HG03060 (cell line): ENCODE data around the gene ZNF804B.

ENCODE experiments used
- ATAC-seq: cut with Tn5 transposase; IDR thresholded peaks from one replicate; pipeline ENCODE4 v1.9.1; 2021; ENCODE audit warnings: low read depth, moderate number of reproducible peaks; ENCODE audit not compliant: unreplicated experiment

Gene ZNF804B

DNA sequence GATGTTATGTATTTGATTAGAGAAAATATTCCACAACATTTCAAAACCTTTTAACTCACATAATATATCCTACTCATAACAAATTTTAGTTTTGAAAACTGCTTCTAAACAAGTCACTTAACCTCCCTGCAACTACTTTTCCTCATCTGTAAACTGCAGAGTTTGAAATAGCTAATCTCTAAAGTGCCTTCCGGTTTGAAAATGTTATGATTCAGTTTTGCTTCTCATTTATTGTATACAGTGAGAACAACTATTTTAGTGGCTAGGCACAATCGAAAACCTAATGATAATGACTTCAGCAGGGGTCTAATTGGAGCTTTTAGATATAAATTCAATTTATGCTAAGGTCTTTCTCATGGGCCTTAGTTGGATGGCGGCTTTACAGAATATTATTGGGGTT, 66.7 kb downstream of the ZNF804B start:
- ATAC-seq = no peak

DNA sequence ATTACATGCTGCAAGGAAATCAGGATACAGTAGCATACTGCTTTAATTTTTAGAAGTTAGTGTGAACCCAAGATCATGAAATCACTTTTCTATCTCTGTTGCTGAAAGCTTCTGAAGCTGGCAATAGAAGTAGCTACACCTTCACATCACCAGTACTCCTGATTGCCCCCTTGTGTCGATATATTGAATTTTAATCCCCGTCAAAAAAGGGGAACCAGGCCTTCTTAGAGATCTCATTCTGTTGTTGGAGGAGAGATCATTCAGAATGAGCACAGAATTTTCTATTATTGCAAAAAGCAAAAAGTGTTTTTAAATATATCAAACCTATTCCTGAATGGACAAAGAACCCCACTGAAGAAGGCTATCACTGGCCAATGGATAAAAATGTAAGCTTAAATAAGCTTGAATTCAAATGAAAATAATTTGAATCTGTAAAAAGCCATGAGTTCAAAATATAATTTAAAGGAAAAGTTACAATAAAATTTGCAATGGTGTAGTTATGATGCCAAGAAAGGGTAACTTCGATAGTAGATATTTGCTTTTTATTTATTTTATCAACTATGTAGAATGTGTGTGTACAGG, 75.7 kb downstream of the ZNF804B start:
- peak; percentile 81 for ATAC-seq

DNA sequence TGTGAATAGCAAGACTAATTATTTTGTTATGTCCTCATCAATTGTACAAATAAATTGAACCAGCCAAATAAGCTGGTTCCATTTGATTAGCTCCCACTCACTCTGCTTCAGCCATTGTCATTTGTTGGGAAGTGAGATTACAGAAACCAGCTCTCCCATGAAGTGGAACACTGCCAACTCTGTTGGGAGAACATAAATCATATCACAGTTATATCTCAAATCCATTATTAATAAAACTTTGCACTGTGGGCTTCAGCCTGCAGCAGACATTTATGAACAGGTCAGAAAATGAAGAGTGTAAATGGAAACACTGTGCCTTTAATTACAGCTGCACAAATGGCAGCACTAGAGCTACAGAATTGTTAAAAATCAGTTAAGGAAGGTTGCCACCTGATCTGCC, 82.7 kb downstream of the ZNF804B start:
- ATAC-seq = no peak

DNA sequence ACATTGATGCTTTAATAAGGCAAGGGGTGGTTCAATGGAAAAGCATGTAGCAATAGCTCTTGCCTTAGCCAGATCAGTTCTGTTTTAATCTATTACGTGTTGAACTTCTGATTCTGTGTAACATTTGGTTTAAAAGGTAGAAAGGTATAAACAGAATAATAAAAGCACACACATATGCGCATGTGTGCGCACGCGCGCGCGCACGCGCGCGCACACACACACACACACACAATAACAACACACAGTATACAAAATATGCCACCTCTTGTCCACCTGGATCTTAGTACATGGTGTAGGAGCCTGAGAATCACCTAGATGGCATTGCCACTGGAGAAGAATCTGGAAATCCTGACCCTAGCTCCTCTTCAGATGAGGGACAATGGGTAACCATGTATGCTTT, 85.6 kb downstream of the ZNF804B start:
- no peak for ATAC-seq

DNA sequence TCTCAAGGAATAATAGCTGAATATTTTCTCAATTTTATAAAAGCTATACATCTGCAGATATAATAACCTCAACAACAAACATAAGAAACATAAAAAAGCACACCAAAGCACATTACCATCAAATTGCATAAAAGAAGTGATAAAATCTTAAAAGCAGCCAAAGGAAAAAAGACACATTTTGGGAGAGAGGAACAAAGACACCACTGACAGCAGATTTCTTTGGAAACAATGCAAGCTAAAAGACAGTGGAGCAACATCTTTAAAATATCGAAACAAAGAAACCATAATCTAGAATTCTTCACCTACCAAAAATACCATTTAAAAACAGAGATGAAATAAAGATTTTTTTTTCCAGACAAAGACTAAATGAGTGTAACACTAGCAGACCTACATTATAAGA, 91.7 kb downstream of the ZNF804B start:
- ATAC-seq = no peak

DNA sequence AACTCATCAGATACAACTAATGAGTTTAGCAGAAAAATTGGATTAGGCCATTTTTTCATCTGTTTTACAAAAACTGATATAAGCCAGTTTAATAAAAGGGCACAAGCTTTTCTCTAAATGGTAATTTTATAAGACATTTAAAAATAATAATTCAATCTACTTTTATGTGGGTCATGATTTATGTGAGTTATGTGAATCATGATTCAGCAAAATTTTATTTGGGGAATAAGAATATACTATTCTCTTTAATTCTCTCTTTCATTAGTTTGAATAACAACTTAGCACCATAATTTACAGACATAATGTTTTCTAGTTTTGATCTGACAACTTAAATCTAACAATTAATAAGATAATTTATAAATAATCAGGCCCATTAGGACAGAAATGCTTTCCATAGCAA, 99.8 kb downstream of the ZNF804B start:
- ATAC-seq = no peak

DNA sequence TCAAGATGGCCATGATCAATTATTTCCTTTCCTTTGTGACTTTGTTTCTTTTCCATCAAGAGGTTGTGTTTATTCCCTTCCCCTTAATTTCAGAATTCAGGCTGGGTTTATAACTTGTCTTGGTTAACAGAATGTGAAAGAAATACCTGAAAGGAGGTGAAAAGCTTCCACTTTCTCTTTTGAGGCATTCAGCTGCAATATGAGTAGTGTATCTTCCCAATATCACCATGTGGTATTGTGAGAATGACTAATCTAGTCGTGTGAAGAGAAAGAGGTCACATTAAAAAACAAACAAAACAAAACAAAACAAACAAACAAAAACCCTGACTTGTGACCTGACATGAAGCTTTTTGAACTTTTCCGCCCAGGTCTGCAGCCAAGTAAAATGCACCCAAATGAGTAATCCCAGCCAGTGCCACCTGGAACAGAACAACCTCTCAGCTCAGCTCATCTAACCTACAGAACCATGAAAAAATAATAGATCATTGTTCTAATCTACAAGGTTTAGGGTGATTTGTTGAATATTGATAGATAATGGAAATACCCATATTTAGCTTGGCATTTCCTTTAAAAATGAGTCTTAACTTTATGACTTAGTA, 106.9 kb downstream of the ZNF804B start:
- no peak for ATAC-seq

DNA sequence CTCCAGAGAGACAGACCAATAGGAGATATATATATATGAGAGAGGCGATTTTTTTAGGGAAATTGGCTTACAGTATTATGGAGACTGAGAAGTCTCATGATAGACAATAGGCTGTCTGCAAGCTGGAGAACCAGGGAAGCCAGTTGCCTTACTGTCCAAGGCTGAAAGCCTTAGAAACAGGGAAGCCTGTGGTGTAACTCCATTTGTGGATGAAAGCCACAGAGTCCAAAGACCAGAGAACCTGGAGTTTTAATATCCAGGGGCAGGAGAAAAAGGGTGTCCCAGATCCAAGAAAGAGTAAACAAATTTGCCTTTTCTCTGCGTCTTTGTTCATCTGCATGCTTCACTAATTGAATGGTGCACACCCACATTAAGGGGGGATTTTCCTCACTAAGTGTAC, 107.7 kb downstream of the ZNF804B start:
- no peak for ATAC-seq

DNA sequence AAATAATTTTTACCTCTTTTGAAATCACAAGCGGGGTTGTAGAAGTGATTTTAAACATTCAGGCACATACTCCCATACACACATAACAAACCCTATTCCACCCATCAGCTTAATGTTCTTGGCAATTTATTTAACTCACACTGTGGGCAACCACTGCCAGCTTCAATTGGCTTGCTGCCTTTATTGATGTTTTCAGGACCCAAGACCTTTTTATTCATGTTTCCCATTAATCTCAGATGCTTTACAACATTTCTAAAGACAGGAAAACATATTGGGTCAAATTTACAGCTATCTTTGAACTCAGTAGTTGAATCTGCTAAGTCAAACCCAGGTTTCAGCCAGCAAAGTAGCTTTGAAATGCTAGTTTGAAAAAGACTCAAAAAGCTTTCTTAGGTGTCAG, 109.0 kb downstream of the ZNF804B start:
- no peak for ATAC-seq

DNA sequence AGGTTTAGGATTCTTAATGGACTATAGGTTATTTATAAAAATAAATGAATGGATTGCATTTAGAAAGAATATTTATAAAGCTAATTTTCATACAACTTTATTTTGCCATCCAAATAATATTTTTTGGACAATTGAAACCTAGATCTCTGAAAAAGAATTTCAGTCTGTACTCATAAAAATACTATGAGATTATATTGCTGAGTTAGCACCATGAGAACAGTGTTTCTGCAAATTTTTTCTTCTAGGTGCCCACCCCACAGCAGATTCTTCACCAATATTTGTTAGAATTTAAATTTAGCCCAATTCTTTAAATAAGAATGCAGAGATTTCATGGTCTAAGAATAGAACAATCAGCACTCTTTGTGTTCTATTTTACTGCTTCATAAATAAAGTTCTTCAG, 121.6 kb downstream of the ZNF804B start:
- no peak for ATAC-seq

DNA sequence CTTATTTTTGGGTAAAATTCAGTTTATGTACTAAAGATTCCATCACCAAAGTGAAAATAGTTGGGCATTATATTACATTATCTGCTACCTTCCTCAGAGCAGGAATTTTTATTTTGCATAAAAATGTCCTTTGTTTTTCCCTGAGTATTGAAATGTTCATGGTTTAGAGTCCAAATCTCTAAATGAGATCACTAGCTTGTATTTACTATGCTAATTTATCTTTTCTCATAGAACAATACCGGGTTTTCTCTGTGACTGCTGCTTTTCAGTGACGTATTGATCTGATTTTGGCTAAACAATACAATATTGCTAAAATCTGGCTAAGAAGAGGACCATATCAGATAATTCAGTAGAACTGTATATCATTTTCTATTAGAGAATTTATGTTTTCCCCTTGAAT, 125.6 kb downstream of the ZNF804B start:
- ATAC-seq = no peak

DNA sequence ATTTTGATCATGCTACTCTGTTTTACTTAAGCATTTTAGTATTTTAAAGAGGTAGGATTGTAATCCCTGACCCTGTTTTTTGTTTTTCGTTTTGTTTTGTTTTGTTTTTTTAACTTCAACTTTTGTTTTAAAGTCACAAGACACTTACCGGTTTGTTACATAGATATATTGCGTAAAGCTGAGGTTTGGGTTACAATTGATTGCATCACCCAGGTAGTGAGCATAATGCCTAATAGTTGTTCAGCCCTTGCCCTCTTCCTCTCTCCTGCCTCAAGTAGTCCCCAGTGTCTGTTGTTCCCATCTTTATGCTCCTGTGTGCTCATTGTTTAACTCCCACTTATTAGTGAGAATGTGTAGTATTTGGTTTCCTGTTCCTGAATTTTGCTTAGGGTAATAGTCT, 129.2 kb downstream of the ZNF804B start:
- no peak for ATAC-seq

DNA sequence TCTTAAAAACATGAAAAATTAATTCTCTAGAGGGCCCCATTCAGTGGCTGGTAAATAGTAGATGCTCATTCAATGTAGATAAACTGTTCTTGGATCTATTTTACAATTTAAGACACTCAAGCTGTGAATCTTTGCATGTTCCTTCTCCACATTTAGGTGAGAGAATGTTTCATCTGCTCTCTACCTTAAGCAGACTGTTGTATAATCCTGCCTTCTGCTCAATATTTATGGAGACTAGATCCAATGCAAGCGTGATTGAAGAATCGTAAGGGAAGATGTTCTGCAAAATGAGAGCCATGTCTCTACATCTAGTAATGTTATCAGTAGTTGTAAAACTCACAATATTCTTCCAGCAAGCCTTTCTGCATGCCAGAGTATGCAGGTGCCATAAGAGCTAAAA, 151.0 kb downstream of the ZNF804B start:
- no peak for ATAC-seq

DNA sequence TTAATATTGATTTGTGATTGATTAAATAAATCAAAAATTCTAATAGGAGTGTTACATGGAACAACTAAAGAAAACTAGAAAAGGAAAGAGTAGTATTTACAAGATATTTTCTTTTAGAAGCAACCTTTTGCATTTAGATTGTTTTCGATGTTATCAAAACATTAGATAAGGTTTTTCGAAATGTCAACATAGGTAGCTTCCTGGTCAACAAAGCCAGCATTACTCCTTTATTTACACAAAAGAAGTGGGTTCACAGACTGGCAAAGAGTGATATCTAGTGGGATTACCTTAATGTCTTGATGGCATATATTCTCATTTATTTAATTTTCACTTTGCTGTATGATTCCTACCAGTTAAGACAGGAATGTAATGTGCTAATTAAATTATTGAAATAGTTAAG, 153.4 kb downstream of the ZNF804B start:
- ATAC-seq = no peak

DNA sequence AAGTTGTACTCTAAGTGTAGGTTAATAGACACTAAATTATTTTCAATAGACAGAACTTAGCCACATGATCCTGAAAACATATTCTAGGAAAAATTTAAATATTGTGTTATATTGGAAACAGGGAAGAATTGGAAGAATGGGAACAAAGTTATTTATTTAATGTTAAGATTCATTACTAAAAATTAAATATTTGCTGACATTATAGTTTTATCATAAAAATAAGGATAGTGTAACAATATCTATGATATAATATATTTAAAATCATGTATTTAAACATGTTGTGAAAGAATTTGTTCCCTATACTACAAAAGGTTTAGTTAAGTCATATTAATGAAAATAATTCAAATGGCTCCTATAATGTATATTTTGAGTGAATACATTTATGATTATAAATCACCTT, 156.1 kb downstream of the ZNF804B start:
- no peak for ATAC-seq

DNA sequence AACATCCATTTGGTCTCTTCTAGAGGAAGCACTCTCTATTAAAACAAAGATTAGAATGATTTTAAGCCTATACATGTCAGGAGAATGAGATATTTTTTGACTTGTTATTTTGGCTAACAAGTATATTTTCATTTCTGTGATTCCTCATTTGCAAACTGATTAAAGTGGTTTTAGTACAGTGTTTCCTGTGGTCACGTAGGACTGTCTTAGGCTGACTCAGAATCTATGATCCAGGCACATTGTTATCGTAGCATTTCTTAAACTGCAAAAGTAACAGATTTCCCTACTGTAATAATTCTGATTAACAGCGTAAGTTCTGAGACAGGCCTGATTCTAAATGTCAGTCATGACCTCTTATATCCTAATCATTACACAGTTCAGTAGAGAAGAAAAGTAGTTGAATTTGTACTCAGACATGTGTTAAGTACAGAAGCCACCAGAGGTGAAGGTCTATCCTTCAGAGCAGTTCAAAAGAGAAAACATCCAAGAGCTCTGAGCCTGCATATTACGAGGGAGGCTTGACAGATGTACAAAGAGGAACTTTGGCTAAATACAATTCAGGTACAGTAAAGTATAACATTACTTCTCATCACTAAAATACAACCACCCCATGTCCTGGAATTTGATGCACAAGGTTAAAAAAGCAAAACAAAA, 160.1 kb downstream of the ZNF804B start:
- no peak for ATAC-seq

DNA sequence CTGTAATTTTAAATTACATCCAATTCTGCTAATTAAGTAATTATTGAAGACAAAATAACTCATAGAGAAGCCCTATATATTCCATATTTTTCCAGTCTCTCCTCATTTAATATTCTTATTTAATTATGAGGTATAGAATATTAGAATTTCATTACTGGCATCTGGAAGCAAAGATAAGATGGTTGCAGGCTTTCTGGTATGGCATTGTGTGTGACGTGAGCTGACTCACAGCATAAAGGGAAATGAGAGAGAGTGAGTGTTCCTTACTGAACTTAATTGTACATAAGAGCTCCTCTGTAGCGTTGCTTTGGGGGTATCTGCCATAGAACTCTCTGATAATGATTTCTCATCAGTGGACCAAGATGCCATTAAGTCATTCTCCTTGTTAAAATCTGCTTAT, 163.4 kb downstream of the ZNF804B start:
- ATAC-seq = no peak

DNA sequence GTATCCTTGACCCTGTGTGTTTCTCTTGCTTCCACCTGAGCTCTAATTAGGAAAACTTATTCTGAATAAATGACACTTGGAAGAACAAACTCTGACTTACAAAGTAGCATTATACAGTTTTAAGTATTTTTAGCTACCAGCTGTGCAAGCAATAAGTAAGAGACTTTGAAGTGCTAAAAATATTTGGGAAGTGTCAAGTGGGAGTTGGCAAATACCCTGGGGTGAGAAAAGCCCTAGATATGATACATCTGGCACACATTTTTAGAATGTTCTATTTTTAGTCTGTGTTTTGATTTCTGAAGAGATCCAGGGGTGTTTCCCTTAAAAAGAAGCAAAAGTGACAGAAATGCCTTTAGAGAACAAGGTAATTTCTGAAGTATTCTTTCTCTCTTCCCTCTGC, 168.8 kb downstream of the ZNF804B start:
- no peak for ATAC-seq

DNA sequence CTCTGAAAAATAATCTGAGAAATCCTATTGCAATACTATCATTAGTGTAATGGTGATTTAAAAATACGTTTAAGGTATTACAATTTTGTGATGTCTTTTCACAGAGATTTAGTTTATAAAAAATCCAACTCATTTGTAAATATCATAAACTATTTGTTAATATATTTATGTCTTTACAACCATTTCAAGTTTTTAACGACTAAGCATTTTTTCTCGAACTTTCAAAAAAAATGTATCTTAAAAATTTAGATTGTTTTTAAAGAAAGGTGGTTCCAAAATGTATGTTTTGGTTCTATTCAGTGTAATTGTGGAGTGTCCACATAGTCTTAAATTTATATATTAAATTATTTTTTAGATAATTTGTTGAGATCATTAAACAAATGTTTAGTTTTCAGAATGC, 170.2 kb downstream of the ZNF804B start:
- ATAC-seq = no peak

DNA sequence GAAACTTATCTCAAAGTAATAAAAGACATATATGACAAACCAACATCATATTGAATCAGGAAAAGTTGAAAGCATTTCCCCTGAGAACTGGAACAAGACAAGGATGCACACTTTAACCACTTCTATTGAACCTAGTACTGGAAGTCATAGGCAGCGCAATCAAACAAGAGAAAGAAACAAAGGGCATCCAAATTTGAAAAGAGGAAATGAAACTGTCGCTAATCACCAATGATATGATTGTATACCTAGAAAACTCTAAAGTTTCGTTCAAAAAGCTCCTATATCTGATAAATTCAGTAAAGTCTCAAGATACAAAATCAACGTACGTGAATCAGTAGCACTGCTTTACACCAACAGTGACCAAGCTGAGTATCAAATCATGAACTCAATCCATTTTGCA, 173.8 kb downstream of the ZNF804B start:
- no peak for ATAC-seq

DNA sequence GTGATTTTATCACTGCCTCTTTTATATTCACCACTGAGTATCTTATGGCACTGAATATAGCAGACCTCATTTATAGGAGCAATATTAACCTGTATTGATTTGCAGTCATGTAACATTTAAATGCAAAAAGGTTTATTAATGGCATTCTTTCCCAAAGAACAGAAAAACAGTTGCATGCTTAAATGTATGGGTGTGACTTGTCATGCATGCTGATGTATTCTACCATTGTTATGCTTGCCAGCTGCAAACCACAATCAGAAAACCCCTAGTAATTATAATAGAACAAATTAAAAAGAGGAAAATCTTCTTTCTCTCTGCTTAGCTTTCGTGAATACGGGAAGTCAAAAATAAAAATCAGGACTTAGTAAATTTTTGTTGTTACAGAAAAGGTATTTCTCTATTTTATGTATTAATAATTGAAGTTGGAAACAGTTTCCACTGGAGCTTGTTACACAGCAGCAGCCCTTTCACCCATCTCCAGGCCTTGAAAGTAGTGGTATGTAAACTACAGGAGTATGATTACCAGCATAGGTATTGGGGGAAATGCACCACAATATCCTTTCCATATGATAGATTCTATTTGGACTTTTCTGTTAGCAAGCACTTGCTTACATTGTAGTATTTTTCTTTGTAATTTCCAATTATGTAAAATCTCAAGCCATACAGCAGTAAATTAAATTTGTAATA, 183.5 kb downstream of the ZNF804B start:
- ATAC-seq = no peak

DNA sequence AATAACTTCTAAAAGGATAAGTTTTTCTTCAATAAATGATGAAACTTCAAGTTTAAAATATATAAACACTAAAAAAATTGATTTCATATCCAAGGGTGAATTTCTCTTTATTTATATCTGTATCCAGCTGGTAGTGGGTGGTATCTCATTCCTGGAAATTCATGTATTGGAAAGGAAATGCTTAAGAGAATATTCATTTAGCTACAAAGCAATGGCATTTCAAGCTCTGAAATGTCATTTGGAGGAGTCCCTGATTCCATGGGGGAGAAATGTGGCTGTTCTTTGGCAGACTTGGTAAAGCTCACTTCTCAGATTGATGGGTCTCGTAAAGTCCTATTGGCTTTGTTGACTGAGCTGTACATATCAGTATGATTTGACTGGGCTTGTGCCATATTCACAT, 192.3 kb downstream of the ZNF804B start:
- no peak for ATAC-seq
